IgD-negative memory B cell (primary cell): Measurements from ENCODE around the gene ACTR10. TPM values are rescaled to one million over a fixed set of nuclear protein-coding genes. Genes with fewer than 3 reads are reported as not detected.
A peak's percentile ranks its signal among the peaks of the same experiment; 100 is the strongest.

Source experiments
- H3K27ac Mint-ChIP-seq, 3 donors: one replicate each; pipeline ENCODE4 v1.8.0; 2020 to 2022; ENCODE audit warnings: mild to moderate bottlenecking in 3 of 3, mixed read lengths in 3 of 3, moderate library complexity in 1 of 3
- H3K27me3 Mint-ChIP-seq: one replicate; pipeline ENCODE4 v1.8.0; 2021; ENCODE audit warnings: mixed read lengths
- H3K36me3 Mint-ChIP-seq: one replicate; pipeline ENCODE4 v1.8.0; 2020; ENCODE audit warnings: mild to moderate bottlenecking, mixed read lengths
- H3K4me1 Mint-ChIP-seq, 3 donors: one replicate each; pipeline ENCODE4 v1.8.0; 2020 to 2022; ENCODE audit warnings: mixed read lengths in 3 of 3, mild to moderate bottlenecking in 1 of 3
- H3K4me3 Mint-ChIP-seq, 4 donors: one replicate each; pipeline ENCODE4 v1.8.0; 2020 to 2022; ENCODE audit warnings: mild to moderate bottlenecking in 4 of 4, mixed read lengths in 4 of 4, moderate library complexity in 3 of 4
- H3K9me3 Mint-ChIP-seq, 3 donors: one replicate each; pipeline ENCODE4 v1.8.0; 2020 to 2021; ENCODE audit warnings: mixed read lengths in 3 of 3, mild to moderate bottlenecking in 1 of 3
- polyA plus RNA-seq: library from polyadenylated mRNA; unstranded; fragments of 300-500 nt; fragmentation: Illumina TruSeq; gene quantifications from one replicate; pipeline ENCODE4 v1.2.3, GENCODE V29; 2021

Gene ACTR10
- polyA plus RNA-seq, 1 donor from 2014 or later = 49.9 TPM

DNA sequence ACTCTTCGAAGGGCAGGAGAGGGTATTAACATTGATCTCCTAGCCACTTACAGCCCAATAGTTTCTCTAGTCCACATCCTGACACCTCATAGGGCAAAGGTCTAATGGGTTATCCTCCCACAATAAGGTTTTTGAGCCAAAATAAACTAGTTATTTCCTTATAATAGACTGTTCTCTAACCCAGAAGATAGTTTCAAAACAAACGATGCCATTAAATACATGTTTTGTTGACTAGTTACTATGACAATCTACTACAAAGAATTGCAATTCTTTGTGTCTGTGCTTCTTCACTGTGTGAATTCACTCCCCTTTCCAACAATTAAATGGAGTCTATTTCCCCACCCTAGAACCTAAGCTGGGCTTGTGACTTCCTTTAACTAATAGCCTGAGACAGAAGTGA lies 6.4 kb upstream of the ACTR10 start:
- Mint-ChIP-seq H3K4me3 (no peak overlapping the region), H3K9me3 (no peaks in the 10 kb centered on the region), H3K36me3 (peaks cover 1% of the 10 kb centered on the region), H3K27ac (no peak overlapping the region), H3K4me1 (peaks cover 2 to 15% (median 9%) of the 10 kb centered on the region in 3 donors), H3K27me3 (peaks cover 11% of the 10 kb centered on the region)

DNA sequence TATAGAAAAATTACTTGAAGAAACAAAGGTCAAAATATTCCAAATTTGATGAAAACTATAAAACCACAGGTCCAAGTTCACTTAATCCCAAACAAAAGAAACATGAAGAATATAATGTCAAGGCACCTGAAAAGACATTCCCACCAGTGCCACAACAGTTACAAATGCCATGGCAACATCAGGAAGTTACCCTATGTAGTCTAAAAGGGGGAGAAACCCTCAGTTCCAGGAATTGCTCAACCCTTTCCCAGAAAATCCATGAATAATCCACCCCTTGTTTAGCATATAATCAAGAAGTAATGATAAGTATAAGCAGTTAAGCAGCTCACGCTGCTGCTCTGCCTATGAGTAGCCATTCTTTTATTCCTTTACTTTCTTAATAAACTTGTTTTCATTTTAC lies 3.8 kb upstream of the ACTR10 start:
- peak overlapping the region in 1 of 4 donors; percentile 73 for H3K4me3 Mint-ChIP-seq
- peak overlapping the region in 1 of 3 donors; percentile 50 for H3K27ac Mint-ChIP-seq
- H3K36me3 Mint-ChIP-seq = peaks cover 1% of the 10 kb centered on the region

DNA sequence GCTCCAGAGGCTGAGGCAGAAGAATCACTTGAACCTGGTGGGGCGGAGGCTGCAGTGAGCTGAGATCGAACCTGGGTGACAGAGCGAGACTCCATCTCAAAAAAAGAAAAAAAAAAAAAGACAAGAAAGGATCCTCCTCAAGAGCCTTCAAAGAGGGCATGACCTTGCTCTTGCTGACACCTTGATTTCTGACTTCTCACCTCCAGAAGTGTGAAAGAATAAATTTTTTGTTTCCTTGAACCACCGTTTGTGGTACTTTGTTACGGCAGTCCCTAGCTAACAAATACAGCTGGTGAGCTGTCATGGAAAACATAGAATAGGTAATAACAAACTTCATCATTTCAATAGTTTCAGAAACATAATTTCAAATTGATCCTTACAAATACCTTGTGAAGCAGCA lies 1.9 kb upstream of the ACTR10 start:
- Mint-ChIP-seq H3K4me1 (peaks cover 17 to 30% (median 26%) of the 10 kb centered on the region in 3 donors), H3K27me3 (peaks cover 5% of the 10 kb centered on the region), H3K9me3 (no peaks in the 10 kb centered on the region), H3K4me3 (peak overlapping the region in 3 of 4 donors; percentile 9 to 81 (median 58)), H3K36me3 (peaks cover 1% of the 10 kb centered on the region), H3K27ac (peak overlapping the region in 2 of 3 donors; percentile 80 to 88)

More for the DNA sequence above, 3.8 kb upstream of the ACTR10 start:
- Mint-ChIP-seq H3K9me3 (no peaks in the 10 kb centered on the region), H3K4me1 (peaks cover 11 to 25% (median 22%) of the 10 kb centered on the region in 3 donors), H3K27me3 (peaks cover 5% of the 10 kb centered on the region)

DNA sequence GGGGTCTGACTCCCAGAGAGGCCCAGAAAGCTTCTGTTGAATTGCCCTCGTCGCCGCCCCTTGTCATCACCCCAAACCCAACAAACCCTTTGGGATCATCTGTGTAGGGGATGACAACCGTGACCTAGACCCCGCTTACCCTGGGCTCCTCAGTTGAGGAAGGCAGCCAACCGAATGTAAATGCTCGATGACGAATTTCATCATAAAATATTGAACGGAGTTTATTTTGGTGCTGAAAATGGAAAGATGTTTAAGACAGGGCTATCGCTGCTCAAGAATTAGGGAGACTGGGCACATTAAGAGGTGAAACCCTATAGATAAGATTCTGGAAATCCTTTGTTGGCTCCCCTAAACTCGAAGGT lies 512 bp downstream of the ACTR10 start:
- peak overlapping the region; percentile 94 to 99 (median 98) for H3K4me3 Mint-ChIP-seq
- H3K27me3 Mint-ChIP-seq = peaks cover 3% of the 10 kb centered on the region
- peak overlapping the region; percentile 92 to 96 (median 96) for H3K27ac Mint-ChIP-seq
- no peaks in the 10 kb centered on the region for H3K9me3 Mint-ChIP-seq
- peaks cover 16 to 32% (median 26%) of the 10 kb centered on the region in 3 donors for H3K4me1 Mint-ChIP-seq
- H3K36me3 Mint-ChIP-seq = peaks cover 3% of the 10 kb centered on the region

DNA sequence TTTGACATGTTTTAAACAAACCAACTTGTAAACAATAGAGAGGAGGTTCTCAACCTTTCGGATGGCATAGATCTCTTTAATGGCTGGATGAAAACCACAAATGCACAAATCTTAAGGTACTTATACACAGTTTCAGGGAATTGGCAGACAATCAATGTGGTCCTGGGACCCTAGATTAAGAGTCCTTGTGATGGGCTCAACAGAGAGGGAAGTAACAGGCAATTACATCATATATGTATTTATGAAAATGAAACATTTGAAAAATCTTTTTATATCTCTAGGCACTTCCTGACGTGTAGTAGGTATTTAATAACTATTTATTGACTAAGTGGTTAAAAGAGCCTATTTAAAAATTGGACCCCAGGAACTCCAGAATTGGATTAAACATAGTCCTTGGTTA lies 897 bp downstream of the ACTR10 start:
- Mint-ChIP-seq H3K27ac (peak overlapping the region; percentile 92 to 96 (median 96)), H3K9me3 (no peaks in the 10 kb centered on the region), H3K36me3 (peaks cover 3% of the 10 kb centered on the region), H3K4me1 (peaks cover 16 to 31% (median 23%) of the 10 kb centered on the region in 3 donors), H3K4me3 (peak overlapping the region; percentile 94 to 99 (median 98)), H3K27me3 (no peaks in the 10 kb centered on the region)

DNA sequence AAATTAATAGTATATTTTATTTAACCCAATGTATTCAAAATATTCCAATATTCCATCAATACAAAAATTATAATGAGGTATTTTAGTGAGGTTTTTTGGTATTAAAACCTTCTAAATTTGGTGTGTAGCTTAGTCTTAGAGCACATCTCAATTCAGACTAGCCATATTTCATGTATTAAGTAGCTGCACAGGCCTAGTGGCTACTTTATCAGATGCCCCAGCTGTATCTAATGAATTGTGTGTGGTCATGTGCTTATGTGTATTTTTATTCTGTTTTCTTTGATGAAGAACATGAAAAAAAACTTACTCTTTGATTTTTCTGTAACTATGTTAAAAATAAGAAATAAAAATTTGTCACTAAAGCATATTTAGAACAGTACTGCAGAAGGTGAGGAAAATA lies 13.2 kb downstream of the ACTR10 start:
- Mint-ChIP-seq H3K9me3 (peaks cover 0 to 4% (median 2%) of the 10 kb centered on the region in 3 donors), H3K27me3 (no peaks in the 10 kb centered on the region), H3K27ac (no peak overlapping the region), H3K4me1 (no peaks in the 10 kb centered on the region), H3K36me3 (peaks cover 8% of the 10 kb centered on the region), H3K4me3 (no peak overlapping the region)

DNA sequence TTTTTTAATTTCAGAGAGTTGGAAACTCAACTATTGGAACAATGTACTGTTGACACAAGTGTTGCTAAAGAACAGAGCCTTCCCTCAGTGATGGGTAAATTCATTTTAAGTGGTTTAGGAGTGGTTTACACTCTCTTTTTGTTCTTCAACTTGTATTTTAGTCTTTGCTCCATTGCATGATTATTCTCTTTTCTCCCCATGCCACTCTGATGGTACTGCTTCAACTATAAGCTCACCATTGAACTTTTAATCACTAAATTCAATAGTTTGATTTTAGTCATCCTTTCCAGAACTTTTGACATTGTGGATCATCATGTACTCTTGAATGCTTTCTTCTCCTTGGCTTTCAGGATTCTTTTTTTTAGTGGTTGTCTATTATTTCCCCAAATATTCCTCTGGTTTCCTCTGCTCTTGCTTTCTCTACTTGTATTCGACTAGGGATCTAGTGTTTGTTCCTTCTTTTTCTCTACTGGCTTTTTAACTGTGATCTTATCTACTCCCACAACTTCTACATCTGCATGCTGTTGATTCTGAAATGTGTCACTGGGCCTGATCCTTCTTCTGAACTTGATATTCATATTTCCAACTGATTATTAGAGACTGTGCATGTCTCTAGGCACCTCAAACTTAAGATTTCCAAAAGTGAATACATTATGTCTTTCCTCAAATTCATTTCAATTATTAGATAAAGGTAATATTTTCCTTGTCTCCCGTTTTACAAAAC lies 15.4 kb downstream of the ACTR10 start:
- Mint-ChIP-seq H3K4me3 (no peak overlapping the region), H3K27me3 (no peaks in the 10 kb centered on the region), H3K36me3 (peaks cover 8% of the 10 kb centered on the region), H3K27ac (no peak overlapping the region), H3K4me1 (no peaks in the 10 kb centered on the region), H3K9me3 (peaks cover 0 to 4% (median 2%) of the 10 kb centered on the region in 3 donors)

DNA sequence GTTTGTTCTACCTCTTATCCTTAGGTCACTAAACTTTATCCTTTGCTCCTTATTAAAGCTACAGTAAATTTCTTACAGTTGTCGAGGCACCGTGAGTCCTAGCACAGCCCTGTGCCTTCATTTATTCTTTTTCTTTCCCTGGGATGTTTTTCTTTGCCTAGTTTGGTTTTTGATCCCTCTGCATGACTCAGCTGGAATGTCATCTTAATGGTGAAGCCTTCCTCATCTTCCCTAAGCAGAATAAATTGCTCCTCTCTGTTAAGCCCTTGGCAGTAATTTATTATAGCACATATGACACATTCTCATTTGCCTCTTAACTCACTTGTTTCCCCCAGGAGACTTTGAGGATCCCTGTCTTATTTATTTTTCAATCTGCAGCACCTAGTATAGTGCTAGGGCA lies 16.6 kb downstream of the ACTR10 start:
- H3K9me3 Mint-ChIP-seq = peaks cover 0 to 4% (median 2%) of the 10 kb centered on the region in 3 donors
- H3K27me3 Mint-ChIP-seq = no peaks in the 10 kb centered on the region
- no peak overlapping the region for H3K4me3 Mint-ChIP-seq
- H3K4me1 Mint-ChIP-seq = no peaks in the 10 kb centered on the region
- H3K27ac Mint-ChIP-seq = no peak overlapping the region
- peaks cover 6% of the 10 kb centered on the region for H3K36me3 Mint-ChIP-seq

DNA sequence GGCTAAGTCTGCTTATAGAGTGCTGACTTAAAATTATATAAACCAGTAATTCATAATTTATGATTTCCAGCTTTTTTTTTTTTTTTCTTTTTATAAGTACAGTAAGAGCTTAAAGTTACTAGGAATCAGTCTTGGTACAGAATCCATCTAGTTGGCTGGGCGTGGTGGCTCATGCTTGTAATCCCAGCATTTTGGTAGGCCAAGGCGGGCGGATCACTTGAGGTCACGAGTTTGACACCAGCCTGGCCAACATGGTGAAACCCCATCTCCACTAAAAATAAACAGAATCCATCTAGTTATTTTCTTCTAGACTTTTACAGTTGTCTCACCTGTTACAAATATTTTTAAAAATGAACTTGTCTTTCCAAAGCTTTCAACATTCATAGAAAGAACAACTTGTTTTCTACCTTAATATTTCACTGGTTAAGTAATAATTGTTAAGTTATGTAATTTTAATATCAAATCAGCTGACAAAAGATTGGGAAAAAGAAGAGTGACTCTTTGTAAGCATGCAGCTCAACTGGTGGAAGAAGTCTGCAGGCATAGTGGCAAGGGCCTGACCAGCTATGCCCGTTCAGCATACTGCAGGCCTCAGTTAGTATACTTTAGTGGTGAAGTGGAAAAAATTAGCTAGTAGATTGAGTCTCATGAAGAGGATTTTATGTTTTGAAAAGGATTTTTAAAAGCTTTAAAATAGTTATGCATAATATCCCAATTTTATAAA lies 27.3 kb downstream of the ACTR10 start:
- H3K36me3 Mint-ChIP-seq = peaks cover 5% of the 10 kb centered on the region
- H3K27me3 Mint-ChIP-seq = no peaks in the 10 kb centered on the region
- no peaks in the 10 kb centered on the region for H3K9me3 Mint-ChIP-seq
- H3K27ac Mint-ChIP-seq = no peak overlapping the region
- H3K4me1 Mint-ChIP-seq = peaks cover 0 to 5% (median 0%) of the 10 kb centered on the region in 3 donors
- H3K4me3 Mint-ChIP-seq = no peak overlapping the region

DNA sequence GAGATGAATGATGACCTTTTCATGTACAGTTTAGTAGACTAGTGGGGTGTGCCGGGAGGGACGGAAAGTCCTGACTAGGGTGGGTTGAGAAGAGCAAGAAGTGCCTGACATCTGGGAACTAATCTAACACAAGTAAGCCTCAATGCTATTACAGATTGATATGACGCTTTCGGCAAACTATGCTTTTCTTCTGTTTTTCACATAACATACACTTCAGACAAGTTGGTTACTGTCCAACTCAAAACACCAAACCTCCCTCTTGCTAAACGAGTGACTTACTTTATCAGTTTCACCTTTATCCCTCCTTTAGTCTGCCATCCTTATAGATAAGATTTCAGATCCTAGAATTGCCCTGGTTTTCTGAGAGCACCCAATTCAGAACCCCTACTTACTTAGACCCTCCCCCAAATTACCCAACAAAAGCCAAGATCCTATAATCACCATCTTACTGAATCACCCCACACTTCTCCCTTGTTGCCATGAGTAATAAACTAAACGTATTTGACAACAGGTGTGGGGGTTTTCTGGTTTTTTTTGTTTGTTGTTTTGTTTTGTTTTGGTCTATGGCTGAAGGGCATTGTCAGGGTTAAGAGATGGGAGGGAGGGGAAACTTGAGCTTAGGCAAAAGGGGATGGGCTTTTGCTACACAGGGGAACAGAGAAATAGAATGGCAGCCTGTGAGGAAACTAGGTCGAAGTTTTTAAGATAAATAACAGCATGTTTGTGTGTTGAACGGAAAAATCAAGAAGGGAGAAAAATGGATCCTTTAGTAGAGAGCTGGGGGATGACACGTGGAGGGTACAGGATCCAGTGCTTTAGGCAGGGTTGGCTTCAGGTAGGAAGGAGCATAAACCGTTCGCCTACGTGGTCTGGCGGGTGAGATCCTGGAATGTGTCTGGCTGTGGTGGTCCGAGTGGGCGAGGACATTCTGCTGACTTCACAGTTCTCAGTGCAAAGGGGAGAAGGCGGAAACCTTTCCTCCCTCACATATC lies 38.6 kb downstream of the ACTR10 start:
- Mint-ChIP-seq H3K4me1 (peaks cover 3 to 11% (median 5%) of the 10 kb centered on the region in 3 donors), H3K36me3 (peaks cover 2% of the 10 kb centered on the region), H3K4me3 (no peak overlapping the region), H3K9me3 (peaks cover 0 to 3% (median 0%) of the 10 kb centered on the region in 3 donors), H3K27ac (no peak overlapping the region), H3K27me3 (no peaks in the 10 kb centered on the region)

DNA sequence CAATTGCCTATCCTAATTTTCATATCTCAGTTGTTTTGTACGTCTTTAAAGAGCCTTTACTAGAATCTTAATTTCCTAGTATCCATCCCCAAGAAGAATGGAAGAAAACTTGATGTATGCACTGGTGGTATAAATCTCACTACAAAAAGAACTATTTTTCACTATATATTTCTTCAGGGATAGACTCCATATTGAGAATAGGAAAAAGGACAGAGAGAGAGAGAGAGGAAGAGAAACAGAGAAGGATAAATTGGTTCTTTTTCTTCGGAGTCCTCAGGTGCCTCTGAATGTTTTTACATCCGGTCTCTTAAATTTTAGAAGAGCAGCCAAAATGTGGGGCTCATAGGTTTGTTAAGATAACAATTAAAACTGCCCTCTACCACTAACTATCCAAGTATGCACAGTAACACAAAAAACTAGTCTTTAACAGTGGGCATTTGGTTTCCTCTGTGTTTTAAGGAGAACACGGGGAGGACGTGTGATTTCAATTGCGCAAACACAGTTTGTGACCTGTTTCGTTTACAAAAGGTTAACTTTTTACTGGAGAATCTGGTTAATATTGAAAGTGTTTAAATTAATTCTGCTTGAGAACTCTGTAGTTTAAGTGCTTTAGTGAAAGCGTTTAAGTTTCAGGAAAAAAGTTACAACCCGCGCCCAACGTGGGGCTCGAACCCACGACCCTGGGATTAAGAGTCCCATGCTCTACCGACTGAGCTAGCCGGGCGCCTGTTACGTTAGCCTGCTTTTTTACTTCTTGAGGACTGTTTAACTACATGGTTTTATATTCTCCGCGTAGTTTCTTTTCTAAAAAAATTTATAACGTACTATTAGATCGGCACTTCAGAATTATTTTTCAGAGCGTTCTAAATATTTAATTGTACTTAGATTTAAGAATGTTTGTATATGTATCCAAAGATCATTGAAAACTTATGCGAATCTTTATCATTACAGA lies 39.6 kb downstream of the ACTR10 start:
- peaks cover 7 to 16% (median 14%) of the 10 kb centered on the region in 3 donors for H3K4me1 Mint-ChIP-seq
- no peak overlapping the region for H3K27ac Mint-ChIP-seq
- H3K36me3 Mint-ChIP-seq = peaks cover 2% of the 10 kb centered on the region
- H3K9me3 Mint-ChIP-seq = peaks cover 0 to 3% (median 0%) of the 10 kb centered on the region in 3 donors
- no peak overlapping the region for H3K4me3 Mint-ChIP-seq
- H3K27me3 Mint-ChIP-seq = no peaks in the 10 kb centered on the region

DNA sequence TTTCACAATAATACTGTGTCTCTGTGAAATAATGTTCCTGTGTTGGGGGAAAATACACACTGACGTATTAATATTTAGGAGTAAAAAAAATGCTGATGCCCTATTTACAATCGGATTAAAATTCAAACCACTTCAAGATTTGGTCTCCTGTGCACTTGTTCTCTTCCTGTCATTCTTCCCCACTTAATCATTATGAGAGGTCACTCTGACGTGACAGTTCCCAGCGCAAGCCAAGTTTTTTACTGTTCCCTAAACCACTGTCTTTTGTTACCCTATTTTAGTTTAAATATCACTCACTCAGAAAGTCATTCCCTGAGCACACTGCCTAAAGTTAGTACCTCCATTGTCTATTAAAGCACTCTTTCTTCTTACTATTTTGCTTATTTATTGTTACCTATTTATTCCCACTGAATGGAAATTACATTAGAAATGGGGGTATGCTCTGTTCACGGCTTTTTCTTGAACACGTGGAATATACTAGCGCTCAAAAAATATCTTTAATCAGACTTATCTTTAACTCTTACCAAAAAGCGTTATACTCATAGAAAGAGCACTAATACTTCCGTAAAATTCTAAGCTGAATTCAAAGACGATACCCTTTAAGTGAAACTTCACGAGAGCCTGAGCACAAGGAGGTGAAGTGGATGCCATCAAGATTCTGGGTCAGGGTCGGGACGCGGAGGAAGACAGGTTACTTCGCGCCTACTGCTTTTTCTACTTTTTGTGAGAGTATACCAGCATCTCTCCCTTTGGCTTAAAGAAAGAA lies 44.0 kb downstream of the ACTR10 start:
- H3K4me3 Mint-ChIP-seq = peak overlapping the region; percentile 98 to 100 (median 98)
- H3K9me3 Mint-ChIP-seq = peaks cover 0 to 3% (median 0%) of the 10 kb centered on the region in 3 donors
- peaks cover 2% of the 10 kb centered on the region for H3K36me3 Mint-ChIP-seq
- peaks cover 20 to 34% (median 33%) of the 10 kb centered on the region in 3 donors for H3K4me1 Mint-ChIP-seq
- peak overlapping the region; percentile 99 for H3K27ac Mint-ChIP-seq
- no peaks in the 10 kb centered on the region for H3K27me3 Mint-ChIP-seq
